ENCODE data around the gene INSR.
A peak's percentile ranks its signal among the peaks of the same experiment; 100 is the strongest.

The INSR gene

DNA sequence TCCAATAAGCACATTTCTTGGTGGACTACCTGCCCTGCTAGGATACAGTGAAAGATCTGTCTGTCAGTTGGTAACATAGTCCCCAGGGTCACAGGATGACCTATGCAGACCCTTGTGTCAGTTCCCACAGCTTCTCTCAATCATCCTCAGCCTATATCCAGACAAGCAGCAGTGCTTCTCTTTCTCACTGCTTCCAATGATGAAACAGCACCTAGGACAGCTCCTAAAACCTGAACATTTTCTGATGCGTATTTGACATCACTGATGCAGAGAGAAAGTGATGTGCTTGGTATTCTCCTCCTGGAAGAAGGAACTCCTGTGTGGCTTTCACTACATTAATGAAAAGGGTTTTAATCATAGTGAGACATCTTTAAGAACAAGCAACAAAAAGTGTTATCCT lies 181.0 kb downstream of the INSR start:
- no peak overlapping the region for H3K4me3 ChIP-seq (replicated peaks; ENCODE audit: insufficient read depth, low read length)
- no peaks in the 10 kb centered on the region for H3K27me3 ChIP-seq (ENCODE audit: insufficient read depth, poor library complexity, severe bottlenecking)
- H3K27ac ChIP-seq (replicated peaks) = no peak overlapping the region
- TF ChIP-seq, protein P1, sequence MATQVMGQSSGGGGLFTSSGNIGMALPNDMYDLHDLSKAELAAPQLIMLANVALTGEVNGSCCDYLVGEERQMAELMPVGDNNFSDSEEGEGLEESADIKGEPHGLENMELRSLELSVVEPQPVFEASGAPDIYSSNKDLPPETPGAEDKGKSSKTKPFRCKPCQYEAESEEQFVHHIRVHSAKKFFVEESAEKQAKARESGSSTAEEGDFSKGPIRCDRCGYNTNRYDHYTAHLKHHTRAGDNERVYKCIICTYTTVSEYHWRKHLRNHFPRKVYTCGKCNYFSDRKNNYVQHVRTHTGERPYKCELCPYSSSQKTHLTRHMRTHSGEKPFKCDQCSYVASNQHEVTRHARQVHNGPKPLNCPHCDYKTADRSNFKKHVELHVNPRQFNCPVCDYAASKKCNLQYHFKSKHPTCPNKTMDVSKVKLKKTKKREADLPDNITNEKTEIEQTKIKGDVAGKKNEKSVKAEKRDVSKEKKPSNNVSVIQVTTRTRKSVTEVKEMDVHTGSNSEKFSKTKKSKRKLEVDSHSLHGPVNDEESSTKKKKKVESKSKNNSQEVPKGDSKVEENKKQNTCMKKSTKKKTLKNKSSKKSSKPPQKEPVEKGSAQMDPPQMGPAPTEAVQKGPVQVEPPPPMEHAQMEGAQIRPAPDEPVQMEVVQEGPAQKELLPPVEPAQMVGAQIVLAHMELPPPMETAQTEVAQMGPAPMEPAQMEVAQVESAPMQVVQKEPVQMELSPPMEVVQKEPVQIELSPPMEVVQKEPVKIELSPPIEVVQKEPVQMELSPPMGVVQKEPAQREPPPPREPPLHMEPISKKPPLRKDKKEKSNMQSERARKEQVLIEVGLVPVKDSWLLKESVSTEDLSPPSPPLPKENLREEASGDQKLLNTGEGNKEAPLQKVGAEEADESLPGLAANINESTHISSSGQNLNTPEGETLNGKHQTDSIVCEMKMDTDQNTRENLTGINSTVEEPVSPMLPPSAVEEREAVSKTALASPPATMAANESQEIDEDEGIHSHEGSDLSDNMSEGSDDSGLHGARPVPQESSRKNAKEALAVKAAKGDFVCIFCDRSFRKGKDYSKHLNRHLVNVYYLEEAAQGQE (IDR thresholded peaks at IDR 0.05; ENCODE audit: insufficient replicate concordance, low read depth) = peak; percentile 91
- TF ChIP-seq, protein P2, sequence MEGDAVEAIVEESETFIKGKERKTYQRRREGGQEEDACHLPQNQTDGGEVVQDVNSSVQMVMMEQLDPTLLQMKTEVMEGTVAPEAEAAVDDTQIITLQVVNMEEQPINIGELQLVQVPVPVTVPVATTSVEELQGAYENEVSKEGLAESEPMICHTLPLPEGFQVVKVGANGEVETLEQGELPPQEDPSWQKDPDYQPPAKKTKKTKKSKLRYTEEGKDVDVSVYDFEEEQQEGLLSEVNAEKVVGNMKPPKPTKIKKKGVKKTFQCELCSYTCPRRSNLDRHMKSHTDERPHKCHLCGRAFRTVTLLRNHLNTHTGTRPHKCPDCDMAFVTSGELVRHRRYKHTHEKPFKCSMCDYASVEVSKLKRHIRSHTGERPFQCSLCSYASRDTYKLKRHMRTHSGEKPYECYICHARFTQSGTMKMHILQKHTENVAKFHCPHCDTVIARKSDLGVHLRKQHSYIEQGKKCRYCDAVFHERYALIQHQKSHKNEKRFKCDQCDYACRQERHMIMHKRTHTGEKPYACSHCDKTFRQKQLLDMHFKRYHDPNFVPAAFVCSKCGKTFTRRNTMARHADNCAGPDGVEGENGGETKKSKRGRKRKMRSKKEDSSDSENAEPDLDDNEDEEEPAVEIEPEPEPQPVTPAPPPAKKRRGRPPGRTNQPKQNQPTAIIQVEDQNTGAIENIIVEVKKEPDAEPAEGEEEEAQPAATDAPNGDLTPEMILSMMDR (IDR thresholded peaks at IDR 0.05; ENCODE audit: insufficient read depth, low read length) = no peak
- DNase-seq (ENCODE audit: low read depth in 1 of 2, low spot score in 1 of 2) = no peak

- no peak overlapping the region for H3K4me3 ChIP-seq (replicated peaks; ENCODE audit: insufficient read depth, low read length)
- no peaks in the 10 kb centered on the region for H3K27me3 ChIP-seq (ENCODE audit: insufficient read depth, poor library complexity, severe bottlenecking)
- DNase-seq (ENCODE audit: low read depth in 1 of 2, low spot score in 1 of 2) = no peak
- H3K27ac ChIP-seq (replicated peaks) = no peak overlapping the region
- TF ChIP-seq, protein P2 (IDR thresholded peaks at IDR 0.05; ENCODE audit: insufficient read depth, low read length) = no peak
- TF ChIP-seq, protein P1 (IDR thresholded peaks at IDR 0.05; ENCODE audit: insufficient replicate concordance, low read depth) = no peak
- TF ChIP-seq SPI1 (IDR thresholded peaks at IDR 0.05; ENCODE audit: borderline replicate concordance, low read depth) = no peak
- no peak for TF ChIP-seq GABPA (IDR thresholded peaks at IDR 0.05; ENCODE audit: low read depth)
- TF ChIP-seq POLR2AphosphoS5 (IDR thresholded peaks at IDR 0.05; ENCODE audit: low read depth) = no peak
Measured at GRCh38 chr19:7112675-7113074, 181.5 kb downstream of the INSR start.

DNA sequence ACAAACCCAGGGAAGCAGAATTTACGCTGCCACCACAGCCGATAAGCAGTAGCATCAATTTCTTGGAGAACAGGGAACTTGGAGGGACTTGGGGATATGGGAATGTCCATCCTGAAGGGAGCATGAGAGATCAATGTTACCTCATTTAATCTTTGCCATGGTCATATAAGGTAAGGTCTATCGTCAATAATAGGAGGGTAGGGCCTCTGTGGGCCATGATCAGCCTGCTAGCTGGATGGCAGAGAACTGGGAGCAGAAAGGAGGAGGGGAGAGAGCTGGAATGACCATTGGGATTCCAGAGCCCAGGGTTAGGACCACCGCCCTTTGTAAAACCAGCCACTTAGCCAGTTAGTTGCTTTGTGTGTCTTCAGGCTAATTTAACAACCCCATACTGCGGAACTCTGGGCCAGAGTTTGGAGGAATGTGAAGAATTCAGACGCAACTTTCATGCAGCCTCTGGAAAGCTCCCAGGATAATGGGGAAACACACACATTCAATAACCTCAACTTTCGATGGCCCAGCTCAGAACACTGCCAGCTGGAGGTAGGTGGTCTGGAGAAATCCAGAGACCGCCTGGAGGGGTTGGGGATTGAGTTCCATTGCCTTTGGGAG lies 184.4 kb downstream of the INSR start:
- no peak for DNase-seq (ENCODE audit: low read depth in 1 of 2, low spot score in 1 of 2)
- H3K4me3 ChIP-seq (replicated peaks; ENCODE audit: insufficient read depth, low read length) = no peak overlapping the region
- TF ChIP-seq, protein P2 (IDR thresholded peaks at IDR 0.05; ENCODE audit: insufficient read depth, low read length) = no peak
- TF ChIP-seq POLR2AphosphoS5 (IDR thresholded peaks at IDR 0.05; ENCODE audit: low read depth) (no peak), SPI1 (IDR thresholded peaks at IDR 0.05; ENCODE audit: borderline replicate concordance, low read depth) (no peak), GABPA (IDR thresholded peaks at IDR 0.05; ENCODE audit: low read depth) (no peak)
- TF ChIP-seq, protein P1 (IDR thresholded peaks at IDR 0.05; ENCODE audit: insufficient replicate concordance, low read depth) = no peak
- H3K27ac ChIP-seq (replicated peaks) = no peak overlapping the region
- no peaks in the 10 kb centered on the region for H3K27me3 ChIP-seq (ENCODE audit: insufficient read depth, poor library complexity, severe bottlenecking)
